Measurements from ENCODE around the gene PHACTR3. TPM values are rescaled to one million over a fixed set of nuclear protein-coding genes. Genes with fewer than 3 reads are reported as not detected.
"Not testable (repeated sequence)": the region's sequence is repeated elsewhere in the genome, so short reads cannot be mapped to it uniquely, and the experiment has no call there.

PHACTR3 gene
- polyA plus RNA-seq, 1 donor, result 5.5 TPM

GRCh38 chr20:59856526-59856925 lies 252.2 kb downstream of the PHACTR3 start:
- not testable (repeated sequence) for DNase-seq (ENCODE audit: low read depth)

- not testable (repeated sequence) for DNase-seq (ENCODE audit: low read depth)
These were observed 252.6 kb downstream of the PHACTR3 start for GRCh38 chr20:59856941-59857340.

- no peak for DNase-seq (ENCODE audit: low read depth)
These were observed 253.6 kb downstream of the PHACTR3 start for GRCh38 chr20:59857966-59858365.

- DNase-seq (ENCODE audit: low read depth), result no peak
These were observed 254.1 kb downstream of the PHACTR3 start for GRCh38 chr20:59858425-59858824.

GRCh38 chr20:59861401-59861800 lies 257.1 kb downstream of the PHACTR3 start:
- DNase-seq (ENCODE audit: low read depth), result no peak

DNA sequence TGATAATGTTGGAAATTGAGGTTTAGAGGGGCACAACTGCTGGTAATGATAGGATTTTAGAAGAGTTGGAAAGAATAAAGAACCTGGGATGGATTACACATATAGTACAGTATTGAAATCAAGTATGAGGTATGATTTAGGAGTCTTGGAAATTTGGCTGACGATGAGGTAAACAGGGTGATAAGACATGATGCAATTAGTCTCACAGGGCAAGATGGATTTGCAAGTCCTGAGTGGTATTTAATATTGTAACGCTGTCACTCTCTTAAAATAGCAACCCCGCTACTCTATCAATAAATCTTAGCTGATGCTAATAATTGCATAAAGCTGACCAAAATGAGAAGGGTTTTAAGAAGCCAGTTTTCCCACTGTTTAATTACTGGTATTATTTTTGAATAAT lies 258.7 kb downstream of the PHACTR3 start:
- no peak for DNase-seq (ENCODE audit: low read depth)

DNA sequence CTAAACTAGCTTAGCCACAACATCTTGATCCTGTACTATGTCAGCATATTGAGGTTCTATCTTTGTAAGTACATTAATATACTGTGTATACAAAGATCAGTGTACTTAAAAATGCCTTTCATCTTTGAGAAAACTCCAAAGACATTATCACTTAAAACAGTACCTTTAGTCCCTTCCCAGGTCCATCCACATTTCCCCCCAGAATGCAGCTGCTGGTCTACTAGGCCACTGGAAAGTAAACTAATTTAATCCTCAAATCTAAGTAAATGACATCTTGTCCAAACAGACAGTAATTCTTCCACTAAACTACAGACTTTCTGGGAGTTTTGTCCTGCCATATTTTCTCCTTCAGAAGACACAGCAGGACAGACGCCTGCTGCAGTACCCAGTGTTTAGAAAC lies 260.4 kb downstream of the PHACTR3 start:
- DNase-seq (ENCODE audit: low read depth), result no peak

DNA sequence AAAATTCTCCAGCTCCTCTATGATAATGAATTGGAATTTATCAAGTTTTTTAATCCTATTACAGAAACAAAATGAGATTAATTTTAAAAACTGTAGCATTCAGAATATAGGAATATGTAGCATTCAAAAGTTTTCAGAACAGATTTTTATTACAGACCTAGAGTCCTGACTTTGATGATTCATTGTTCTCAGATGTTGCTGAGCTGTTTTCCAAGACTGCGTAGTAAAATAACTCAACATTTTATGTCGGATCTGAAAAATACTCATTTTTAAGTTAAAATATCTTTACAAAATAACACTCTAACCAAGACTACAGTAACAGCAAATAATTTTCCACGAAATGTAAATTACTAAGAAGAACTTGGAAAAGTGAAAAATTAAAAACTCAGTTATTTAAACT lies 262.0 kb downstream of the PHACTR3 start:
- no peak for DNase-seq (ENCODE audit: low read depth)

GRCh38 chr20:59871096-59871495 lies 266.8 kb downstream of the PHACTR3 start:
- no peak for DNase-seq (ENCODE audit: low read depth)

GRCh38 chr20:59873409-59873808 lies 269.1 kb downstream of the PHACTR3 start:
- no peak for DNase-seq (ENCODE audit: low read depth)

- DNase-seq (ENCODE audit: low read depth), result no peak
These were observed 275.9 kb downstream of the PHACTR3 start for GRCh38 chr20:59880198-59880597.

- DNase-seq (ENCODE audit: low read depth), result no peak
These were observed 280.2 kb downstream of the PHACTR3 start for GRCh38 chr20:59884494-59884893.

GRCh38 chr20:59888050-59888449 lies 283.7 kb downstream of the PHACTR3 start:
- no peak for DNase-seq (ENCODE audit: low read depth)

DNA sequence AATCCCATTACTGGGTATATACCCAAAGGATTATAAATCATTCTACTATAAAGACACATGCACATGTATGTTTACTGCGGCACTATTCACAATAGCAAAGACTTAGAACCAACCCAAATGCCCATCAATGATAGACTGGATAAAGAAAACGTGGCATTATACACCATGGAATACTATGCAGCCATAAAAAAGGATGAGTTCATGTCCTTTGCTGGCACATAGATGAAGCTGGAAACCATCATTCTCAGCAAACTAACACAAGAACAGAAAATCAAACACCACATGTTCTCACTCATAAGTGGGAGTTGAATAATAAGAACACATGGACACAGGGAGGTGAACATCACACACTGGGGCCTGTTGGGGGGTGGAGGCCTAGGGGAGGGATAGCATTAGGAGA lies 285.7 kb downstream of the PHACTR3 start:
- DNase-seq (ENCODE audit: low read depth), result not testable (repeated sequence)

DNA sequence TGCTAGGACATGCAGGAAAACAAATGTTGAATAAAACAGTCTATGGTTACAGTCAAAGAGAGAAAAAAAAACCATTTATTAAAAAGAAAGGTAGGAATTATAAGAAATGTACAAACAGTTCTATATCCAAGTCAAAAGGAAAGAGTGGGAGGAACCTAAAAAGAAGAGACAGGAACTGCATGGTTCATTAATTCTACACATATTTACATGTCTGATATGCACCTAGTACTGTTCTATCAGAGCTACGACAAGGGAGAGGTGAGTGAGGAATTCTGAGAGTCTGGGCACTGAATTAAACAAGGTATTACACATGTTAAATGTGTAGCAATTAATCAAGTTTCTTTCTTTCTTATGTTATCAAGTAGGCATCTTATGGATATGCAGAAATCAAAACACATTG lies 287.2 kb downstream of the PHACTR3 start:
- no peak for DNase-seq (ENCODE audit: low read depth)

DNA sequence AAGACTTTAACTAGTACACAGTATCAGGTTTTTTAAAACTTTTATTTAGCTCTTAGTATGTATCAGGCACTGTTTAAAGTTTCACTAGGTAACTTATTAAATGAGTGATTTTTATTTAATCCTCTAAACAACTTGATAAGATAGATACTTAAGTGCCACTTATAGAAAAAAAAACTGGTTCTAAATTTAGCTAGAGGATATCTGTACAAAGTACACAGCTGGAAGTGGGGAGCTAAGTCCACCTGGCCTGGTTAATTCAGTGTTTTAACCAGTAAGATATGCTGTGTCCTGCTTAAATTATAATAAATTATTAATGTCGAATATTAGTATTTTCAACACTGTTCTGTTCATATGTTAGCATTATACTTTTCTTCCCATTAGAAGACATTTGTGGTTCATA lies 291.6 kb downstream of the PHACTR3 start:
- DNase-seq (ENCODE audit: low read depth), result no peak

All from forelimb muscle (tissue), 1 donor.